Renal cortical epithelial cell (primary cell): ENCODE data around the gene BMPER. TPM values are rescaled to one million over a fixed set of nuclear protein-coding genes. Genes with fewer than 3 reads are reported as not detected.

Experiments
- DNase-seq: peaks from one replicate; pipeline ENCODE4 v3.0.0-alpha.2; 2011; ENCODE audit warnings: low read depth
- total RNA-seq: library from RNA; depleted of rRNA; stranded (reverse); fragments of >200 nt; gene quantifications from 2 replicates; pipeline ENCODE4 v1.2.3, GENCODE V29; 2014

BMPER gene
- total RNA-seq, result 0.35 TPM in 2 replicates

GRCh38 chr7:33905389-33906032 is at the start of gene BMPER:
BMPER (plus strand) TSS chr7:33905539; CDS start chr7:33905614, 75 bp downstream.
- no peak for DNase-seq

DNA sequence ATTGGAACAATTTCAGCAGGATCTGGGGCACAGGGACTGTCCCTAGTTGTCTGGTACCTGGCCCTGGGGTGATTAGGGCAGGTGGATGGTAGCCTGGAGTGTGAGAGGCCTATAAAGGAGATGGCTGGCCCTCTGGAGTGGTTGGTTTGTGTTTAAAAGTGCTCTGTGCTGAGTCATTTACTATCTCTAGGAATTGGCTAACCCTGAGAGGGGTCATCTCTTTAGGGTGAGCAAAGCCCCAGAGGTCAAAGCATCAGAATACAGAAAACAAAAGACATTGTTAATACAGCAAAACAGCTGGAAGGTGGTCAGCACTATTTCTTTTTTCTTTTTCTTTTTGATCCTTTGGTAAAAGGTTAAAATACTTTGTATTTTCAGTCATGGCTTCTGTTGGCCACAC is 43.4 kb upstream of the BMPER start:
- no peak for DNase-seq

DNA sequence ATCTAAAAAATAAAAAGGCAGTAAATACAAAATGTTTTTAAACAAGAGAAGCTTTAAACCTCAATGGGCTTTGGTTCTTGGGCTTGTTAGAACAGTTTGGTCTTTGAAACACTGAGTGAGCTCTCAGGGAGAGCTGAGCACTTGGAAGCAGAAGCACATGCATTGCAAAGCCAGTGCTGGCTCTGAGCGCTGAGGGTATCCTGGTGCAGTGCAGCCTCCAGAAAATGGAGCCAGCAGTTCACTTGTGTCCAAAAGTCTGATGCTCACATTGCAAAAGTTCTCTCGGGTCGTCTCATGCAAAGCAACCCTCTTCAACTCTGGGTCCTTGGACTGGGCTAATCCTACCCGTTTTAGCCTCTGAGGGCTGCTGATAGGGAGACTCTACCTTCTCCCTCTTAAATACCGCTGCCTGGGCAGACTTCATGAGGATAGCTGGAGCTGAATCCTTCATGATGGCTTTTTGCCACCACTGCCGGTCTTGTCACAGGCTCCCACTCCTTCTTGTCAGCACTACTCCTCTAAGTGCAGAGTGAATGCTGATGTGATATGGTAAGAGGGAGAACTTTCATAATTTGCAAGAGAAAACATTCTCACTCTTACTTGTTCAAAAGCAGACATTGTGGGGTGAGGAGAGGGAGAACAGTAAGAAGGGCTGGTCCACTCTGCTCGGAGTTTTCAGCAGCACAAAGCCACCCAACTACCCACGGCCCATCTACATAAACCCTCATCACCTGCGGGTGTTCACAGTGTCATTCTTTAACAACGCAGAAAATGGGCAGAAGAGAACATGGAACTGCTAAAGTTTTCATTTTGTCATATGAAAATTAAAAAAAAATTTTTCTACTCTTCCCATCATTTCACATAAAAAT is 42.2 kb upstream of the BMPER start:
- DNase-seq, result no peak

- peak; percentile 19 for DNase-seq
These were observed 37.2 kb upstream of the BMPER start for GRCh38 chr7:33868166-33868565.

GRCh38 chr7:33869176-33869575 is 36.2 kb upstream of the BMPER start:
- DNase-seq, result no peak

DNA sequence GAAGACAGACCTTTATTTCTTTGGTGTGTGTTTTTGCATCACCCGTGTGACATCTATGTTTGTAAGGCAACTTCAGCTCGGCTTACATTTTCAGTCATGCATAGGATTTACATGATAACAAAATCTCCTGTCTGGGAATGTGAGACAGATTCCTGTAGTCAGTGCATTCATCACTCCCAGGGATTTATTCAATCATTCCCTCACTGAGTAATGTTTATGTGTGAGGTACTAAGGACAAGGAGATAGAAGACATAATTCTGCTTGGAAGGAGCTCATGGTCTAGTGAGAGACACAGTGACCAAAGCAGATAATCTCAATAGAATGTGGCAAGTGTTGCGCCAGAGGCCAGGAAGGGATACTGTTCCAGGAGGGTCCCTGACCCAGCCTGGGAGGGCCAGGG is 35.2 kb upstream of the BMPER start:
- no peak for DNase-seq

GRCh38 chr7:33872870-33873269 is 32.5 kb upstream of the BMPER start:
- no peak for DNase-seq

- DNase-seq, result no peak
These were observed 31.8 kb upstream of the BMPER start for GRCh38 chr7:33873518-33873917.

- peak; percentile 58 for DNase-seq
These were observed 31.2 kb upstream of the BMPER start for GRCh38 chr7:33873981-33874750.

GRCh38 chr7:33874943-33875342 is 30.4 kb upstream of the BMPER start:
- no peak for DNase-seq

DNA sequence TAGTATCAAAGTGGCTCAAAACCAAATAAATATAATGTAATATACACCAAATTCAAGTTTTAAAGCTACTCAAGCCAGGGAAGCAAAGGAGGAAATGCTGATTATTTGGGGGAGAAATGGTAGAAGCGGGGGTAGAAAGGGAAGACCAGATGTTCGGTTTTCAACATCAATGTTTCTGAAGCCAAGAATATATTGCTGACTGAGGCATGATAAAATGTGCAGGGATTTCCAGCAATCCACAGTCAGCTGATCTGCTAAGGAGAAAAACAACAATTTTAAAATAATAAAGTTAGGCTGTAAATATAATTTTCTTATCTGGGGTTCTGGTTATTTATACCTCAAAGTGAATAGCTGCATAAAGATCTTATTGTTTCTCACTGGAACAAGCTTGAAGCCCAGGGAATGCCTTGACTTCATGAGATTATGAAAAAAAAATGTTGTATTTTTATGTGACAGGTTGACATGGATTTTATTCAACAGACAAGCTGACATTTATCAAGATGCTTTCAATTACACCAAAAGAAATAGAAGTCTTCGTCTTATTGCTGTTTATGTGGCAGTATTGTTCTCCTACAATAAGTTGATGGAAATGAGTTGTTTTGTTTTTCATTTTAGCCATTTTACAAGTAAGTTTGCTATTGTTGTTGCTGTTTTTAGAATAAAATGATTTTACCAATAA is 28.6 kb upstream of the BMPER start:
- no peak for DNase-seq

GRCh38 chr7:33880787-33881186 is 24.6 kb upstream of the BMPER start:
- DNase-seq, result no peak

GRCh38 chr7:33881316-33881715 is 24.0 kb upstream of the BMPER start:
- no peak for DNase-seq

DNA sequence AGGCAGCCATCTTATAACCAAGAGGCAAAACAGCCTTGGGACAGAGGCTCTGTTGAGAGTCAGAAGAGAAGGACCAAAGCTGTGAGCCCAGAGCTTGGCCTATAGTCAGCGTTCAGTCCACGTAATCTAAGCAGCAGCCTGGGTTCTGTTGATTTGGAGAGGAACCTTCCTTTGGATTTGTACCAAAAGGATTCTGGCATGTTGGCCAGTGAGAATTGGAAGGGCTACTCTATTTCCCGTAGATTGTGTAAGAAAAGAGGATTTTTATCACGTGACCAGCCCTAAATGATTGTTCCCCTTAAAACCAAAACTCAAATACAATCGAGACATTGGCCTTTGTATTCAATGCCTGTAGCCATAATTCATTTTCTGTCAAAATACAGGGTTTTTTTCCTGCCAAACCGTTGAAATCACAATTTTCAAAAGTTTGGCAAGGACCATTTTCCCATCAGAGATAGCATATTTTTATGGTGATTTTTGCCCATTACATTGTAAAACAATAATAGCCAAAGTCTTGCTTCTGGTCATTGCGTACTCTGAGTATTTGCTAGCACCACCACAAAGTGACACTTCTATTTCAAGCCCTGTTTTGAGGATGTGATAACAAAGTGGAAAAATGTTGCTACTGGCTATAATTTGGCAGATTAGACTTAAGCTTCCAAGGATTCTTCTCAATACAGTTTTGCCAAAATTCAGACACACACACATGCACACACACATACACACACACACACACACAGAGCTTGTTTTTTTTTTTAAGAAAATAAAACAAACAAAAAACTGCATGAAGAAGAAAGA is 23.1 kb upstream of the BMPER start:
- DNase-seq, result no peak

- DNase-seq, result no peak
These were observed 22.2 kb upstream of the BMPER start for GRCh38 chr7:33882950-33883670.

DNA sequence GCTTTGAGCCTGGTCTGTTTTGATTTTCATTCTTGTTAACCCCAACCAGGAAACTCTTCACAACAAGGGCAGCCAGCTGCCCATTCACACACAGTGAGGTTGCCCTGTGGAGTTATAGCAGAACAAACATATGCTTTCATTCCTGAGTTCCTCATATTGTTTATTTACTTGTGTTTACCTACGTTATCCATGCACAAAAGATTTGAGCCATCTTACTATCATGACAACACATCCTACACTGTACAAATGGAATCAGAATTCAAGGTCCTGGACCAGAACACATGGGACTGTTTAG is 21.7 kb upstream of the BMPER start:
- no peak for DNase-seq

DNA sequence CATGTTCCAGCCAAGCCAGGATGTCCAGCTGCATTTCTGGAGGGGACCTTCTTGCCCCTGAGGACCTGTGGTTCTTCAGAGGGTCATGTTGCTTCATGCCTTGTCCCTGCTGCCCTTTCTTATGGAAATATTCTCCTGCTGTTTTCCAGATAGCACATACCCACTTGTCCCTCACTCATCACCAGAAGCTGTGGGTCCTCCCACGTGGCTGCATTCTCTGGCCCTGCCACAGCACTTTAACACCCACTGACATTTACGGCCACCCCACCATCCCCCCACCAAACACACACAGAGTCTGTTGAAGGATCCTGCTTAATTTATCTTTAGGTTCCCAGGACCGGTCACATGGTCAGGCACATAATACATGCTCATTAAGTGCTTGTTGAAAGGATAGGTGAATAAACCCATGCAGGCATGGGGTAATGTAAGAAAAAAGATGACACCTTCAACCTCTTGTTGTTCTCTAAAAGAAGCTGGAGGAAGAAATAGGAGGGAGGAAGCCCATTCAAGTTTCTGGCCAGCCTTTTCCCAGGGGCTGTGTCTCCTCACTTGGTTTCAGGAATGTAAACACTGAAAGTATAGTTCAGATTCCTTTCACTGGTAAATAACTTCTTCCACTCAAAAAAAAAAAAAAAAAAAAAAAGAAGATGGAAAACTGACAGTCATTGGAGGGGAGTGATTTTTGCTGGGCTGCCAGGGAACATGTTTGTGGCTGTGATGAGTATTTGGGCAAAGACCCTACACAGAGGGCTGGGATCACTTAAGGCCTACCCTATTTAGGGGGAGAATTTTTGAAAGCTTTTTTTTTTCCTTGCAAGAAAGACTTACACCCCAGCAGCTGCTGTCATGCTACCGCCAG is 19.8 kb upstream of the BMPER start:
- DNase-seq, result no peak

- no peak for DNase-seq
These were observed 19.2 kb upstream of the BMPER start for GRCh38 chr7:33886149-33886623.

- no peak for DNase-seq
These were observed 17.9 kb upstream of the BMPER start for GRCh38 chr7:33887266-33887975.
